ENCODE measurements around the gene PRRC2B. TPM values are rescaled to one million over a fixed set of nuclear protein-coding genes. Genes with fewer than 3 reads are reported as not detected.

The PRRC2B gene
- total and polyA plus RNA-seq, 2 of the 13 experiments (the other 11 are each of a cell fraction or from before 2014, with no cell fraction given), result 20.8 to 37.4 TPM

DNA sequence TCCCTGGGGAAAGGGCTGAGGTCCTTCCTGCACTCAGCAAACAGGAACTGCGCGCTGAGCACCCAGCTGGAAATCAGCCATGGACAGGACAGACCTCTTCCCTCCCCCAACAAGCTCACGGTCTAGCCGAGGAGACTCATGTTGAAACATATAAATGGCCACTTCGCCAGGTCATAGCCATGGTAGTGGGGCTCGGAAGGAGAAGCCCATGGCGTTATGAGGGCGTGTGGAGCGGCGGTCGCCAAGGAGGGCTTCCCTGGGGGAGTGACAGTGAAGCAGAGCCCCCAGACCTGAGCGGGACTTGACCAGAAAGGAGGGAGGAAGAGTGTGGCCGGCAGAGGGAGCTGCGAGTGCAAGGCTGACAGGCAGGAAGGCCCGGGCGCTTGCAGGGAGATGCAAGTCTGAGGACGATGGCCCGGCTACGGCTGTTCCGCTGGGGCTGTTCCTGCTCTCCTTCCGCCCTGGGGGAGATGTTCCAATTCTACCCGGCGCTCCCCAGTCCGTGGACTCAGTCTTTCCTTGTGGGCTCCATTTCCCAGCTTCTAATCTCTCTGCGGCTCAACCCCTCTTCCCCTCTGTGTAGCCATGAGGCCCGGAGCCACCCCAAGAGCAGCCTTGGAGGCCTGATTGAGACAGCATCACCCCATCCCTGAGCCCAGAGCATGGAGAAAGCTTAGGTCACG lies 43.9 kb upstream of the PRRC2B start (continued):
- TF ChIP-seq, protein P1, sequence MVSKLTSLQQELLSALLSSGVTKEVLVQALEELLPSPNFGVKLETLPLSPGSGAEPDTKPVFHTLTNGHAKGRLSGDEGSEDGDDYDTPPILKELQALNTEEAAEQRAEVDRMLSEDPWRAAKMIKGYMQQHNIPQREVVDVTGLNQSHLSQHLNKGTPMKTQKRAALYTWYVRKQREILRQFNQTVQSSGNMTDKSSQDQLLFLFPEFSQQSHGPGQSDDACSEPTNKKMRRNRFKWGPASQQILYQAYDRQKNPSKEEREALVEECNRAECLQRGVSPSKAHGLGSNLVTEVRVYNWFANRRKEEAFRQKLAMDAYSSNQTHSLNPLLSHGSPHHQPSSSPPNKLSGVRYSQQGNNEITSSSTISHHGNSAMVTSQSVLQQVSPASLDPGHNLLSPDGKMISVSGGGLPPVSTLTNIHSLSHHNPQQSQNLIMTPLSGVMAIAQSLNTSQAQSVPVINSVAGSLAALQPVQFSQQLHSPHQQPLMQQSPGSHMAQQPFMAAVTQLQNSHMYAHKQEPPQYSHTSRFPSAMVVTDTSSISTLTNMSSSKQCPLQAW (CRISPR knock-in tag; IDR thresholded peaks at IDR 0.05), result peak; percentile 77
- TF ChIP-seq ZFP82 (CRISPR knock-in tag; IDR thresholded peaks at IDR 0.05; ENCODE audit: borderline replicate concordance) (no peak), HOMEZ (CRISPR knock-in tag; IDR thresholded peaks at IDR 0.05; ENCODE audit: low read depth) (no peak), FLYWCH1 (CRISPR knock-in tag; IDR thresholded peaks at IDR 0.05) (no peak), RNF2 (conservative IDR thresholded peaks at IDR 0.05; ENCODE audit: low read depth) (no peak), NKX3-1 (CRISPR knock-in tag; IDR thresholded peaks at IDR 0.05) (no peak), MATR3 (CRISPR knock-in tag; IDR thresholded peaks at IDR 0.05) (no peak), ZNF431 (CRISPR knock-in tag; IDR thresholded peaks at IDR 0.05; ENCODE audit: borderline replicate concordance, low read depth) (no peak), YEATS4 (CRISPR knock-in tag; IDR thresholded peaks at IDR 0.05; ENCODE audit: borderline replicate concordance) (no peak), NFRKB (IDR thresholded peaks at IDR 0.05) (no peak), JUN (CRISPR knock-in tag; IDR thresholded peaks at IDR 0.05) (no peak), SATB2 (CRISPR knock-in tag; IDR thresholded peaks at IDR 0.05) (no peak), NFIB (CRISPR knock-in tag; IDR thresholded peaks at IDR 0.05; ENCODE audit: borderline replicate concordance) (no peak), SMYD3 (CRISPR knock-in tag; IDR thresholded peaks at IDR 0.05) (no peak), ZNF780A (CRISPR knock-in tag; IDR thresholded peaks at IDR 0.05) (no peak), ZNF598 (CRISPR knock-in tag; IDR thresholded peaks at IDR 0.05; ENCODE audit: borderline replicate concordance) (no peak), ETV5 (CRISPR knock-in tag; IDR thresholded peaks at IDR 0.05; ENCODE audit: borderline replicate concordance) (peak; percentile 16; the same call in 1 of the 2 replicates), HDAC2 (CRISPR knock-in tag; IDR thresholded peaks at IDR 0.05) (0 out of 2 replicates have a peak, but pooled peaks have one; percentile 17), CREB1 (IDR thresholded peaks at IDR 0.05) (no peak), CREB1 (CRISPR knock-in tag; IDR thresholded peaks at IDR 0.05) (no peak), SETDB1 (CRISPR knock-in tag; IDR thresholded peaks at IDR 0.05; ENCODE audit: borderline replicate concordance) (no peak)
- TF ChIP-seq, protein P2, sequence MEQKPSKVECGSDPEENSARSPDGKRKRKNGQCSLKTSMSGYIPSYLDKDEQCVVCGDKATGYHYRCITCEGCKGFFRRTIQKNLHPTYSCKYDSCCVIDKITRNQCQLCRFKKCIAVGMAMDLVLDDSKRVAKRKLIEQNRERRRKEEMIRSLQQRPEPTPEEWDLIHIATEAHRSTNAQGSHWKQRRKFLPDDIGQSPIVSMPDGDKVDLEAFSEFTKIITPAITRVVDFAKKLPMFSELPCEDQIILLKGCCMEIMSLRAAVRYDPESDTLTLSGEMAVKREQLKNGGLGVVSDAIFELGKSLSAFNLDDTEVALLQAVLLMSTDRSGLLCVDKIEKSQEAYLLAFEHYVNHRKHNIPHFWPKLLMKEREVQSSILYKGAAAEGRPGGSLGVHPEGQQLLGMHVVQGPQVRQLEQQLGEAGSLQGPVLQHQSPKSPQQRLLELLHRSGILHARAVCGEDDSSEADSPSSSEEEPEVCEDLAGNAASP (CRISPR knock-in tag; IDR thresholded peaks at IDR 0.05; ENCODE audit: borderline replicate concordance), result 0 out of 2 replicates have a peak, but pooled peaks have one; percentile 17
- TF ChIP-seq, protein P3, sequence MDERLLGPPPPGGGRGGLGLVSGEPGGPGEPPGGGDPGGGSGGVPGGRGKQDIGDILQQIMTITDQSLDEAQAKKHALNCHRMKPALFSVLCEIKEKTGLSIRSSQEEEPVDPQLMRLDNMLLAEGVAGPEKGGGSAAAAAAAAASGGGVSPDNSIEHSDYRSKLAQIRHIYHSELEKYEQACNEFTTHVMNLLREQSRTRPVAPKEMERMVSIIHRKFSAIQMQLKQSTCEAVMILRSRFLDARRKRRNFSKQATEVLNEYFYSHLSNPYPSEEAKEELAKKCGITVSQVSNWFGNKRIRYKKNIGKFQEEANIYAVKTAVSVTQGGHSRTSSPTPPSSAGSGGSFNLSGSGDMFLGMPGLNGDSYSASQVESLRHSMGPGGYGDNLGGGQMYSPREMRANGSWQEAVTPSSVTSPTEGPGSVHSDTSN (CRISPR knock-in tag; IDR thresholded peaks at IDR 0.05), result no peak
- TF ChIP-seq, protein P4, sequence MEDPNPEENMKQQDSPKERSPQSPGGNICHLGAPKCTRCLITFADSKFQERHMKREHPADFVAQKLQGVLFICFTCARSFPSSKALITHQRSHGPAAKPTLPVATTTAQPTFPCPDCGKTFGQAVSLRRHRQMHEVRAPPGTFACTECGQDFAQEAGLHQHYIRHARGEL (CRISPR knock-in tag; IDR thresholded peaks at IDR 0.05), result no peak
